ENCODE data around the gene MYT1.

The MYT1 gene

GRCh38 chr20:64188682-64189529, 24.7 kb downstream of the MYT1 start:
- peak; percentile 64 for DNase-seq (ENCODE audit: low read depth)

GRCh38 chr20:64189530-64189966, 25.3 kb downstream of the MYT1 start:
- DNase-seq (ENCODE audit: low read depth), result no peak

GRCh38 chr20:64189986-64190385, 25.7 kb downstream of the MYT1 start:
- no peak for DNase-seq (ENCODE audit: low read depth)

GRCh38 chr20:64191002-64191401, 26.8 kb downstream of the MYT1 start:
- no peak for DNase-seq (ENCODE audit: low read depth)

- DNase-seq (ENCODE audit: low read depth), result no peak
Observed at GRCh38 chr20:64192406-64192805, 28.2 kb downstream of the MYT1 start.

GRCh38 chr20:64193058-64193457, 28.8 kb downstream of the MYT1 start:
- no peak for DNase-seq (ENCODE audit: low read depth)

GRCh38 chr20:64194269-64194668, 30.0 kb downstream of the MYT1 start:
- DNase-seq (ENCODE audit: low read depth), result no peak

GRCh38 chr20:64196309-64196708, 32.1 kb downstream of the MYT1 start:
- no peak for DNase-seq (ENCODE audit: low read depth)

- DNase-seq (ENCODE audit: low read depth), result no peak
Observed at GRCh38 chr20:64196847-64197306, 32.6 kb downstream of the MYT1 start.

- DNase-seq (ENCODE audit: low read depth), result no peak
Observed at GRCh38 chr20:64198347-64198746, 34.1 kb downstream of the MYT1 start.

- DNase-seq (ENCODE audit: low read depth), result no peak
Observed at GRCh38 chr20:64199395-64199794, 35.1 kb downstream of the MYT1 start.

GRCh38 chr20:64200740-64201139, 36.5 kb downstream of the MYT1 start:
- no peak for DNase-seq (ENCODE audit: low read depth)

GRCh38 chr20:64201653-64202052, 37.4 kb downstream of the MYT1 start:
- no peak for DNase-seq (ENCODE audit: low read depth)

GRCh38 chr20:64203037-64203777, 39.0 kb downstream of the MYT1 start:
- no peak for DNase-seq (ENCODE audit: low read depth)

GRCh38 chr20:64205611-64206026, 41.4 kb downstream of the MYT1 start:
- no peak for DNase-seq (ENCODE audit: low read depth)

GRCh38 chr20:64206614-64207013, 42.4 kb downstream of the MYT1 start:
- DNase-seq (ENCODE audit: low read depth), result no peak

GRCh38 chr20:64207641-64208590, 43.7 kb downstream of the MYT1 start:
- no peak for DNase-seq (ENCODE audit: low read depth)

- DNase-seq (ENCODE audit: low read depth), result no peak
Observed at GRCh38 chr20:64209148-64209547, 44.9 kb downstream of the MYT1 start.

GRCh38 chr20:64210656-64211369, 46.6 kb downstream of the MYT1 start:
- no peak for DNase-seq (ENCODE audit: low read depth)

- no peak for DNase-seq (ENCODE audit: low read depth)
Observed at GRCh38 chr20:64211874-64212658, 47.8 kb downstream of the MYT1 start.

GRCh38 chr20:64212755-64213154, 48.5 kb downstream of the MYT1 start:
- DNase-seq (ENCODE audit: low read depth), result peak; percentile 27

Data from ELR (cell line).